ENCODE data around the gene TRPM2.

TRPM2 gene

DNA sequence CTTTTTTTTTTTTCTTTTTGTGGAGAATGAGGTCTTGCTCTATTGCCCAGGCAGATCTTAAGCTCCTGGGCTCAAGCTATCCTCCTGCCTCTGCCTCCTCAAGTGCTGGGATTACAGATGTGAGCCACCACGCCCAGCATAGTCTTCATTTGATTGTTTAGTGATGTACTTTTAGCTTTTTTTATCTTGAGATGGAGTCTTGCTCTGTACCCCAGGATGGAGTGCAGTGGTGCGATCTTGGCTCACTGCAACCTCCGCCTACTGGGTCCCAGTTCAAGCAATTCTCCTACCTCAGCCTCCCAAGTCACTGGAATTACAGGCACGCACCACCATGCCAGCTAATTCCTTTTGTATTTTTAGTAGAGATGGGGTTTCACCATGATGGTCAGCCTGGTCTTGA lies 77.9 kb downstream of the TRPM2 start:
- no peak for DNase-seq (ENCODE audit: low read depth)

- DNase-seq (ENCODE audit: low read depth): no peak
Measured at GRCh38 chr21:44432841-44433790, 79.7 kb downstream of the TRPM2 start.

DNA sequence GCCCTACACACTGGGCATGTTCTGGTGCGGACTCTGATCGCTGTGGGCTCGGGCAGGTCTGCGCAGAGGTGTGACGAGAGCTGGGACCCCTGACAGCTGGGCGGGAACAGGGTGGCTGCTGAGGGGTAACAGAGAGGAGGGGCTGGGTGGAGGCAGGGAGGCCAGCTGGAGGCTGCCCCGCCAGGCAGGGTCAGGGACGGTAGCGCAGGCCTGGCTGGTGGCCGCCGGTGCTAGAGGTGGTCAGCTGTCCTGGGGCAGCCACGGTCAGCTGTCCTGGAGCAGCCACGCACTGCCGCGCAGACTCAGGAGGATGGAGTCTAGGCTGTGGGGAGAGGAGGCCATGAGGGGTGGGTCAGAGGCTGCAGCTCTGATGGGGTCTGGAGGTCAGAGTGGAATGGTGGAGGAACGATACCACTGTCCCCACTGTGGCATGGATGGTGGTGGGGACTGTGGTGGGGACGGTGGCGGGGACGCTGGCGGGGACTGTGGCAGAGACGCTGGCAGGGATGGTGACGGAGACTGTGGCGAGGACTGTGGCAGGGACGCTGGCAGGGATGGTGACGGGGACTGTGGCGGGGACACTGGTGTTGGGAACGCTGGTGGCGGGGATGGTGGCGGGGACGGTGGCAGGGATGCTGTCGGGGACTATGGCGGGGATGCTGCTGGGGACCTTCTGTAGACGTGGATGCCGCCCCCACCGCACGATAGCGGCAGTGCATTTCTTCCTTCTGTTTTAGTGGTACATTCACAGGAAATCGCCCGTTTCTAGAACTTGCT lies 80.6 kb downstream of the TRPM2 start:
- DNase-seq (ENCODE audit: low read depth): no peak

GRCh38 chr21:44434568-44434925 lies 81.1 kb downstream of the TRPM2 start:
- DNase-seq (ENCODE audit: low read depth): no peak

GRCh38 chr21:44434936-44435635 lies 81.7 kb downstream of the TRPM2 start:
- DNase-seq (ENCODE audit: low read depth): no peak

GRCh38 chr21:44436111-44436611 lies 82.7 kb downstream of the TRPM2 start:
- DNase-seq (ENCODE audit: low read depth): no peak

DNA sequence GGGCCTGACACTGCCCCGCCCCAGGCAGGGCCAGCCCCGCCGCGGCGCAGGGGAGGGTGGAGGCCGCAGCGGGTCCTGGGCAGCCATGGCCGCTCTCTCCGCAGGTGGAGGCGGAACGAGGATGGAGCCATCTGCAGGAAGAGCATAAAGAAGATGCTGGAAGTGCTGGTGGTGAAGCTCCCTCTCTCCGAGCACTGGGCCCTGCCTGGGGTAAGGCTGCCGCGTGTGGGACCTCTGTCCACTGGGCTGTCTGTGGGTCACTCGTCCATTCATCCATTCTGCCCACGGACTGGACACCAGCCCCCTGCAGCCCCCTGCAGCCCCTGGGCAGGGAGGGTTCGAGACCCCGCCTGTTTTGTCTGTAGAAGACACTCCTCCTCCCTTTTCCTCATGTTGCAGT lies 83.5 kb downstream of the TRPM2 start:
- DNase-seq (ENCODE audit: low read depth): no peak

DNA sequence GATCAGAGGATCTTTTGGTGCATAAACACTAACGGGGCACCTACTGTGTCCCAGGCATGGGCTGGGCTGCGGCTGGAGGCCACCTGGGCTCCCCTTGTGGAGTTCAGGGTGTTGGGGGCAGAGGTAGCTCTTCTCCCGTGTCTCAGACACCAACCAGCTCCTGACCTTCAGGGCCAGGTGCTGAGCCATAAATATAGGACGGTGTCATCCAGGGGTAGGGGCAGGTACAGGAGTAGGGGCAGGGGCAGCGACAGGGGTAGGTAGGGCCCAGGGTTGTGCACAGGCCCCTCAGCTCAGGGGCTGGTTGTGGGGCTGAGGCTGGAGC lies 83.9 kb downstream of the TRPM2 start:
- DNase-seq (ENCODE audit: low read depth): no peak

DNA sequence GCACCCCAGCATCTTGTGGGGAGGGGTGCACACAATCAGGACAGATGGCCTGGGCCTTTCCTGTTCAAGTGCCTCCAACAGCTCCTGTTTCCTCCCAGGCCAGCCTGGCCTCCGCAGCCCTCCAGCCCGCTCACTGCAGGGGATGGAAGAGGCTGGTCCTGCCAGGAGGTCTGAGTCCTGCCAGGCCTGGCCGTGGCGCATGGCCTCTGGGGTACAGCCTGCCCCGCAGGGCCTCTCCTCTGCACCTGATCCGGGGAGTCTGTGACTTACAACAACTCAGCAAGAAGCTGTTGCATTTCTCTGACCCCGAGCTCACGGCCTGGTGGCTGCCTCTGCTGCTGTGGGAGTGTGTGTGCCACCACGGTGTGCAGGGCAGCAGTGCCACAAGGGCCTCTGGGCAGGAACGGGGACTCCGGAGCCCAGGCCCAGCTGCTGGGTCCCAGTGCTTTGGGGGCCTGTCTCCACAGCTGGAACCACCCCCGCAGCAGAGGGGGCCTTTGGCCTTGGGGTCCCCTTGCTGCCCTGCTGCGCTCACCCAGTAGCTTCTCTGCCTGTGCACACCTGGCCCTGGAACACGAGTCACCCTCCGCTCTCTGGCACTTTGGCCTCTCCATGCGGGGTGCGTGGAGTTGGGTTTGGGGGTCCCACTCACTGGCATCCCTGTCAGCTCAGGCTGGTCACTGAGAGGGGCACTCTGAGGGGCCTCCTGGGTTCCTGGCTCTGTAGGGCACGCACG lies 84.4 kb downstream of the TRPM2 start:
- no peak for DNase-seq (ENCODE audit: low read depth)

DNA sequence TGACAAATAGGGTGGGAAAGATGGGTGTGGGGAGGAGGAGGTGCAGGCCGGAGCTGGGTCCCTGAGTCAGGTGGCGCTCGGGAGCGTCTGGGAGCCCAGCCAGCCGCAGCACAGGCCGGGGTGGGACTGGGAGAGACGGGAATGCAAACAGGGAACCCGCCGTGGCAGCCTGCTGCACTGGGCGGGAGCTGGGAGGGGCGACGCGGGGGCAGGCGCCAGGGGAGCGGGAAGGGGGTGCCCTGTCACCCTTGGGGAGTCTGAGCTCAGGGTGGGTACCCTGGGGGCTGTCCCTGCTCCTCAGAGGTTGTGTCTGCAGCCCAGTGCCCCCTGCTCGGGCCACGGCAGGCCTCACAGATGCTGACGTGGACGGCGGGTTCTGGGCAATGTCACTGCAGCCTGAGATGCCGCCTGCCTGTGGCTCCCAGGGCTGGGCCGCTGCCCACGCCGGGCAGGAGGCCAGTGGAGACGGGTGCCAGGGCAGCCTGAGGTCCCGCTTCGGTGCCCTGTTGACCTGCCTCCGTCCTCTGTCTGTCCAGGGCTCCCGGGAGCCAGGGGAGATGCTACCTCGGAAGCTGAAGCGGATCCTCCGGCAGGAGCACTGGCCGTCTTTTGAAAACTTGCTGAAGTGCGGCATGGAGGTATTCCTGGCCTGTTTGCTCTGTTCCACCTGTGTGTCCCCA lies 85.2 kb downstream of the TRPM2 start:
- no peak for DNase-seq (ENCODE audit: low read depth)

GRCh38 chr21:44439211-44439600 lies 85.8 kb downstream of the TRPM2 start:
- DNase-seq (ENCODE audit: low read depth): no peak

GRCh38 chr21:44440241-44441040 lies 87.0 kb downstream of the TRPM2 start:
- DNase-seq (ENCODE audit: low read depth): no peak

DNA sequence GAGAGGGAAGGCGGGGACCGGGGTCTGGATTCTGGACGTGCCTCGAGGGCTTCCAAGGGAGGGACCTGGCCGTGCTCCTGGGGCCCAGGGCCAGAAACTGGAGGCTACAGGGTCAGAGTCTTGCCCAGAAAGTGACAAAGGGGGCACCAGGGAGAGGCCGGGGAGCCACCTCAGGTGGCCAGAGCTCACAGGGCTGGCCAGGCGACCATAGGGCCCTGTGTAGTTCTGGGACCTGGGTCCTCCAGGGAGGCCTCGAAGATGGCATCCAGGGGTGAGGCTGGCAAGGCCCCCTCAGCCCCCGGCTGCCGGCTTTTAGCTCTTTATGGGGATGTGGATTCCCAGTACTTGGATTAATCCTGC lies 87.6 kb downstream of the TRPM2 start:
- DNase-seq (ENCODE audit: low read depth): no peak

GRCh38 chr21:44441581-44442265 lies 88.3 kb downstream of the TRPM2 start:
- no peak for DNase-seq (ENCODE audit: low read depth)

DNA sequence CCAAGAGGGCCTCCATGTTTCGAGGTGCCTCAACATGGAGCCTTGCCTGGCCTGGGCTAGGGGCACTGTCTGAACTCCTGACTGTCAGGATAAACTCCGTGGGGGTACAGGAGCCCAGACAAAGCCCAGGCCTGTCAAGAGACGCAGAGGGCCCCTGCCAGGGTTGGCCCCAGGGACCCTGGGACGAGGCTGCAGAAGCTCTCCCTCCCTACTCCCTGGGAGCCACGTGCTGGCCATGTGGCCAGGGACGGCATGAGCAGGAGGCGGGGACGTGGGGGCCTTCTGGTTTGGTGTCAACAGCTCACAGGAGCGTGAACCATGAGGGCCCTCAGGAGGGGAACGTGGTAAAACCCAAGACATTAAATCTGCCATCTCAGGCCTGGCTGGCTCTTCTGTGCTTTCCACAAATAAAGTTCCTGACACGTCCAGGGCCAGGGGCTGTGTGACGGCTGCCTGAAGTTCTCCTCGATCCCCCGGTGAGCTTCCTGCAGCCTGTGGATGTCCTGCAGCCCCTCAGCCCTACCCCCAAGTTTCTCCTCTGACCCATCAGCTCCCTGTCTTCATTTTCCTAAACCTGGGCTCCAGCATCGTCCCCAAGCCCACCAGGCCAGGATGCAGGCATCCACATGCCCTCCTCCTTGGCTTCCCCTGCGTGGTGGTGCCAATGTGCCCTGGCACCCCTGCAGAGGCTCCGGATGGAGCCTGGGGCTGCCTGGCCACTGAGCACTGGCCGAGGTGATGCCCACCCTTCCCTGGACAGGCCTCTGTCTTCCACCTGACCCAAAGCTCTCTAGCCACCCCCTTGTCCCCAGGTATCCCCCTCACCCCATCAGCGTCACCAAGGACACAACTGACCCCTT lies 89.1 kb downstream of the TRPM2 start:
- DNase-seq (ENCODE audit: low read depth): no peak

DNA sequence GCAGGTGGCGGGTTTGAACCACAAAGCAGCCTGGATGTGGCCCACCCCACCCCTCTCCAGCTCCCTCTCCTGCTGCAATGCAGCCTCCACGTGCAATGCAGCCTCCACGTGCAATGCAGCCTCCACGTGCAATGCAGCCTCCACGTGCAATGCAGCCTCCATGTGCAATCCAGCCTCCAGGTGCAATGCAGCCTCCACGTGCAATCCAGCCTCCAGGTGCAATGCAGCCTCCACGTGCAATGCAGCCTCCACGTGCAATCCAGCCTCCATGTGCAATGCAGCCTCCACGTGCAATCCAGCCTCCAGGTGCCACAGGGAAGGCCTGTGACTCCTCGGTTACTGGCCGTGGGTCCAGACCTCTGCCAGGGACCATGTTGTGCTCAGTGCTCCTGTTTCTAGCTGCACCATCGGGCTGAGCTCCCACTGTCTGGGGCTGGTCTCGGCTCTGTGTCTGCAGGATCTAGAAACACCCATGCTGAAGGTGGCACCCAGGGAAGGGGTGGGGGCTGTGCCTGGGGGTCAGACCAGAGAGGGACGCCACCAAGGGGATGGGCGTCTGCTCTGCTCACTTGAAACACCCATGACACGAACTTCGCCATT lies 90.0 kb downstream of the TRPM2 start:
- DNase-seq (ENCODE audit: low read depth): no peak

GRCh38 chr21:44443891-44444285 lies 90.5 kb downstream of the TRPM2 start:
- DNase-seq (ENCODE audit: low read depth): no peak

DNA sequence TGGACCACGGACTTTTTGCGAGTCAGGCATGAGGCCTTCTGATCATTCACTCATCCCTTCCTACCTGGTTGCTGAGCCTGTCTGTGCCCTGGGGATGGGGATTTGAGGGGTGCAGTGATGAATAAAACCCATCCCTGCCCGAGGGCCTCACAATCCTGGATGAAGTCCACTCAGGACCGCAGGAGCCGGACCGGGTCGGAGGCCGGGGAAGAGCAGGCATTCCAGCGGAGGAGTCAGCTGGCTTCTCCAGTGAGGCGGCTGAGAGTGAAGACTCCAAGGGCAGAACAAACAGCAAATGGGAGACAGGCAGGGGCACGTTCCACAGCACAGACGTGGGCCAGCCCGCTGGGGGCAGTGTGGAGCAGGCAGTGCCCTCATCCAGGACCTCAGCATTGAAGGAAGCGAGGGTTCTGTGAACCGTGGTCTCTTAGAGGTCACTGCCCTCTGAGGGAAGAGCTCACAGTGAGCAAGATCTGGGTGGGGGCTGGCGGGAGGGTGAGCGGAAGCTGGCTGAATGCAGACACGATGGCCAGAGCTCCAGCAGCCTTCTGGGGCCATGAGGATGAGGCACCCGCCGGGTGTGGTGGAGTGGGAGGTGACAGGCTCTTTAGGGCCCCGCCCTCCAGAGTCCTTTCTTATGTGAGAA lies 91.0 kb downstream of the TRPM2 start:
- no peak for DNase-seq (ENCODE audit: low read depth)
